ENCODE measurements around the gene MUC20.

GRCh38 chr3:195771646-195772300, 51.0 kb downstream of the MUC20 start:
- TF ChIP-seq, protein P1, sequence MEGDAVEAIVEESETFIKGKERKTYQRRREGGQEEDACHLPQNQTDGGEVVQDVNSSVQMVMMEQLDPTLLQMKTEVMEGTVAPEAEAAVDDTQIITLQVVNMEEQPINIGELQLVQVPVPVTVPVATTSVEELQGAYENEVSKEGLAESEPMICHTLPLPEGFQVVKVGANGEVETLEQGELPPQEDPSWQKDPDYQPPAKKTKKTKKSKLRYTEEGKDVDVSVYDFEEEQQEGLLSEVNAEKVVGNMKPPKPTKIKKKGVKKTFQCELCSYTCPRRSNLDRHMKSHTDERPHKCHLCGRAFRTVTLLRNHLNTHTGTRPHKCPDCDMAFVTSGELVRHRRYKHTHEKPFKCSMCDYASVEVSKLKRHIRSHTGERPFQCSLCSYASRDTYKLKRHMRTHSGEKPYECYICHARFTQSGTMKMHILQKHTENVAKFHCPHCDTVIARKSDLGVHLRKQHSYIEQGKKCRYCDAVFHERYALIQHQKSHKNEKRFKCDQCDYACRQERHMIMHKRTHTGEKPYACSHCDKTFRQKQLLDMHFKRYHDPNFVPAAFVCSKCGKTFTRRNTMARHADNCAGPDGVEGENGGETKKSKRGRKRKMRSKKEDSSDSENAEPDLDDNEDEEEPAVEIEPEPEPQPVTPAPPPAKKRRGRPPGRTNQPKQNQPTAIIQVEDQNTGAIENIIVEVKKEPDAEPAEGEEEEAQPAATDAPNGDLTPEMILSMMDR (conservative IDR thresholded peaks at IDR 0.05; ENCODE audit: low read depth in 2 of 2): no peak
- TF ChIP-seq POLR2AphosphoS5 (IDR thresholded peaks at IDR 0.05; ENCODE audit: low read depth) (no peak), EZH2phosphoT487 (IDR thresholded peaks at IDR 0.05; ENCODE audit: unreplicated experiment) (no peak), ZNF114 (CRISPR knock-in tag; IDR thresholded peaks at IDR 0.05) (no peak), CREB1 (CRISPR knock-in tag; IDR thresholded peaks at IDR 0.05; ENCODE audit: low read depth) (no peak), EZH2 (IDR thresholded peaks at IDR 0.05; ENCODE audit: low read depth, unreplicated experiment) (no peak), STAT1 (IDR thresholded peaks at IDR 0.05; ENCODE audit: unreplicated experiment) (no peak), REST (IDR thresholded peaks at IDR 0.05; ENCODE audit: unreplicated experiment) (no peak), JUNB (IDR thresholded peaks at IDR 0.05; ENCODE audit: unreplicated experiment) (no peak), ZNF331 (CRISPR knock-in tag; IDR thresholded peaks at IDR 0.05; ENCODE audit: low read depth) (no peak)
- TF ChIP-seq, protein P2, sequence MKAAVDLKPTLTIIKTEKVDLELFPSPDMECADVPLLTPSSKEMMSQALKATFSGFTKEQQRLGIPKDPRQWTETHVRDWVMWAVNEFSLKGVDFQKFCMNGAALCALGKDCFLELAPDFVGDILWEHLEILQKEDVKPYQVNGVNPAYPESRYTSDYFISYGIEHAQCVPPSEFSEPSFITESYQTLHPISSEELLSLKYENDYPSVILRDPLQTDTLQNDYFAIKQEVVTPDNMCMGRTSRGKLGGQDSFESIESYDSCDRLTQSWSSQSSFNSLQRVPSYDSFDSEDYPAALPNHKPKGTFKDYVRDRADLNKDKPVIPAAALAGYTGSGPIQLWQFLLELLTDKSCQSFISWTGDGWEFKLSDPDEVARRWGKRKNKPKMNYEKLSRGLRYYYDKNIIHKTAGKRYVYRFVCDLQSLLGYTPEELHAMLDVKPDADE (IDR thresholded peaks at IDR 0.05): no peak
